GM18873 (cell line): ENCODE data around the gene IGFL4.
"Not testable (repeated sequence)": the region's sequence is repeated elsewhere in the genome, so short reads cannot be mapped to it uniquely, and the experiment has no call there.

ENCODE experiments used
- ATAC-seq: cut with Tn5 transposase; IDR thresholded peaks from one replicate; pipeline ENCODE4 v1.9.1; 2021; ENCODE audit warnings: mild to moderate bottlenecking, moderate library complexity, moderate number of reproducible peaks; ENCODE audit not compliant: unreplicated experiment, low FRiP score

IGFL4 gene

GRCh38 chr19:46040952-46041500 is at the start of gene IGFL4:
TSS of gene IGFL4 (minus strand) at chr19:46041002. CDS start at chr19:46040962, 40 bp downstream.
- ATAC-seq: no peak

DNA sequence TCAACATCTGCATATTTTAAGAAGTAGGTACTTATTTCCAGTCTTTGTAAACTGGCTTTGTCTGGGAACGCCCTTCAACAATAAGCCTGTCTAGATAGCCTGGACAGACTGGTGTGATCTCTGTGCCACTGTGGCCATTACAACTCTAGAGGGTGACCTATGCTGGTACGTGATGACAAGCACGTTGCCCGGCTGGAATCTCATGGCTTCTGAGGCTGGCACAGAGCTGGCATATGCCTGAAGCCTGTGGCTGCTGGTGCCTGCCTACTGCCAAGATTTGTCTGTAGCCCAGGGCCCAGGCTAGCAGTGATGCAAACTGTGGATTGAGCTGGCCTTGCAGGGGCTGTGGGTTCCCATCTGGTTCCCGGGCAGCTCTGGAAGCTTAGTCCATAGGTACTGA is 49.6 kb upstream of the IGFL4 start:
- ATAC-seq: no peak

DNA sequence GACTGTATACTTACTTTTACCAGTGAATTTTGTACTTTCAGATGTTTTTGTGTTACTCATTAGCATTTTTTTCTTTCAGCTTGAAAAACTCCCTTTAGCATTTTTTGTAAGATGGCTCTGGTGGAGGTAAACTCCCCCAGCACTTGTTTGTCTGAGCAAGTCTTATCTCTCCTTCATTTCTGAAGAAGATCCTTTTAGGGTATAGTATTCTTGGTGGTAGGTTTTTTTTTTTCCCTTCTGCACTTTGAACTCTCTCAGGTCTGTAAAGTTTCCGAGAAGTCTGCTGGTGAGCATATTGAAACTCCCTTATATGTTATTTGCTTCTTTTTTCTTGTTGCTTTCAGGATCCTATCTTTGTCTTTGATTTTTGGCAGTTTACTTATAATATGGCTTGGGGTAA is 48.6 kb upstream of the IGFL4 start:
- no peak for ATAC-seq

GRCh38 chr19:46088101-46088500 is 47.3 kb upstream of the IGFL4 start:
- no peak for ATAC-seq

DNA sequence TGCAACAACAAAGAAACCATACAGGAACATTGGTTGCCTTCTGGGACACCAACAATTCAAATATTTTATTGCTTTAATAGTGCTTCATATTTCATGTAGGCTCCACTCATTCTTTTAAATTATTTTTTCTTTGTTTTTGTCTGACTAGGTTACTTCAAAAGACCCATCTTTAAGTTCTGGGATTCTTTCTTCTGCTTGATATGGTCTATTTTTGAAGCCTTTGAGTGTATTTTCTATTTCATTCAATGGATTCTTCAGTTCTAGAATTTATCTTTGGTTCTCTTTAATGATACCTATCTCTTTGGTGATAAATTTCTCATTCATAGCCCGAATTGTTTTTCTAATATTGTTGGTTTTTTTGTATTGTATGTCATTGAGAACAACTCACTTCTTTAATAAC is 45.1 kb upstream of the IGFL4 start:
- no peak for ATAC-seq

DNA sequence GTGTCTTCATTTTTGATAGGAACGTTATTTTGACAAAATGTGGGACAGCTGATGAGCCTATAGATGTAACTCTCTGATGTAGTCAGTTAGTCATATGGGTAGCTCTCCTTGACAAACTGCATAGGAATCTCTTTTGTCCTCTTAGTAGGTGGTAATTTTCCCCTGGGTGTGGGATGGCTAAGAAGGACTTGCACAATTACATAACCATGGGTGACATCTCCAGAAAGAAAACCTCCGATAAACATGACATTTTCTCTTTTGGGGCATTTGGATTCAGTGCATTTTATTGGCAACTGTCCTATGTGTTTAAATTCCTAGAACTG is 41.9 kb upstream of the IGFL4 start:
- ATAC-seq: no peak

GRCh38 chr19:46081928-46082727 is 41.3 kb upstream of the IGFL4 start:
- no peak for ATAC-seq

- no peak for ATAC-seq
Measured at GRCh38 chr19:46080561-46080960, 39.8 kb upstream of the IGFL4 start.

- no peak for ATAC-seq
Measured at GRCh38 chr19:46079576-46079975, 38.8 kb upstream of the IGFL4 start.

GRCh38 chr19:46078573-46079332 is 38.0 kb upstream of the IGFL4 start:
- not testable (repeated sequence) for ATAC-seq

GRCh38 chr19:46077815-46078167 is 37.0 kb upstream of the IGFL4 start:
- no peak for ATAC-seq

GRCh38 chr19:46076951-46077814 is 36.4 kb upstream of the IGFL4 start:
- no peak for ATAC-seq

GRCh38 chr19:46076031-46076880 is 35.5 kb upstream of the IGFL4 start:
- ATAC-seq: no peak

GRCh38 chr19:46073268-46073922 is 32.6 kb upstream of the IGFL4 start:
- ATAC-seq: no peak

GRCh38 chr19:46069806-46070341 is 29.1 kb upstream of the IGFL4 start:
- ATAC-seq: no peak

- no peak for ATAC-seq
Measured at GRCh38 chr19:46068345-46069258, 27.8 kb upstream of the IGFL4 start.

GRCh38 chr19:46067691-46068090 is 26.9 kb upstream of the IGFL4 start:
- ATAC-seq: no peak

- no peak for ATAC-seq
Measured at GRCh38 chr19:46066471-46066870, 25.7 kb upstream of the IGFL4 start.
